SK-N-SH treated with all-trans-retinoic acid at 6 μM for 48 hours (cell line): Measurements from ENCODE around the gene ZNF554.

ENCODE experiments used
- ATAC-seq: fragments of 200-7000 bp; cut with Tn5 transposase; 3 replicates; pipeline ENCODE4 v1.9.1; 2020; ENCODE audit warnings: mild to moderate bottlenecking, moderate library complexity
- ARNTL ChIP-seq: fragments of 450-650 bp; formaldehyde crosslinking; IDR thresholded peaks from 2 replicates; pipeline ENCODE4 v1.5.0; 2020; ENCODE audit warnings: low read depth, mild to moderate bottlenecking, moderate library complexity, borderline replicate concordance
- BACH2 ChIP-seq: fragments of 250-450 bp; sonication (Bioruptor Pico); IDR thresholded peaks from 2 replicates; pipeline ENCODE4 v1.9.0; 2021; ENCODE audit warnings: mild to moderate bottlenecking, borderline replicate concordance
- CREB5 ChIP-seq: fragments of 250-450 bp; sonication (Bioruptor Pico); IDR thresholded peaks from 2 replicates; pipeline ENCODE4 v1.5.1; 2020; ENCODE audit warnings: low read depth, mild to moderate bottlenecking, moderate library complexity
- CSDC2 ChIP-seq: fragments of 250-450 bp; sonication (Bioruptor Pico); IDR thresholded peaks from 2 replicates; pipeline ENCODE4 v1.5.0; 2020; ENCODE audit warnings: mild to moderate bottlenecking, moderate library complexity
- ESRRG ChIP-seq: fragments of 250-450 bp; sonication (Bioruptor Pico); IDR thresholded peaks from 2 replicates; pipeline ENCODE4 v1.6.1; 2021; ENCODE audit warnings: mild to moderate bottlenecking
- GLIS3 ChIP-seq: fragments of 250-450 bp; sonication (Bioruptor Pico); IDR thresholded peaks from 2 replicates; pipeline ENCODE4 v1.5.0; 2020; ENCODE audit warnings: mild to moderate bottlenecking, moderate library complexity
- ISL1 ChIP-seq: fragments of 250-450 bp; sonication (Bioruptor Pico); IDR thresholded peaks from 2 replicates; pipeline ENCODE4 v2.1.2; 2022; ENCODE audit warnings: mild to moderate bottlenecking, moderate library complexity
- OSR1 ChIP-seq: fragments of 250-450 bp; sonication (Bioruptor Pico); IDR thresholded peaks from 2 replicates; pipeline ENCODE4 v1.8.0; 2022; ENCODE audit warnings: moderate library complexity, mild to moderate bottlenecking, inconsistent platforms
- POU6F1 ChIP-seq: fragments of 250-450 bp; sonication (Bioruptor Pico); IDR thresholded peaks from 2 replicates; pipeline ENCODE4 v1.8.0; 2021; ENCODE audit warnings: low read depth, mild to moderate bottlenecking, moderate library complexity, borderline replicate concordance
- RARB ChIP-seq: fragments of 250-450 bp; sonication (Bioruptor Pico); IDR thresholded peaks from 2 replicates; pipeline ENCODE4 v1.8.0; 2021; ENCODE audit warnings: mild to moderate bottlenecking, moderate library complexity
- SNAI2 ChIP-seq: fragments of 250-450 bp; sonication (Bioruptor Pico); IDR thresholded peaks from 2 replicates; pipeline ENCODE4 v1.5.0; 2020; ENCODE audit warnings: mild to moderate bottlenecking, moderate library complexity
- TCF4 ChIP-seq: fragments of 250-450 bp; sonication (Bioruptor Pico); IDR thresholded peaks from 2 replicates; pipeline ENCODE4 v1.8.0; 2021; ENCODE audit warnings: mild to moderate bottlenecking, moderate library complexity, borderline replicate concordance
- TOX ChIP-seq: fragments of 250-450 bp; sonication (Bioruptor Pico); IDR thresholded peaks from 2 replicates; pipeline ENCODE4 v1.8.0; 2021; ENCODE audit warnings: mild to moderate bottlenecking, moderate library complexity, borderline replicate concordance
- ZC3H10 ChIP-seq: fragments of 250-450 bp; sonication (Bioruptor Pico); IDR thresholded peaks from 2 replicates; pipeline ENCODE4 v1.5.1; 2021; ENCODE audit warnings: mild to moderate bottlenecking, moderate library complexity
- ZFP3 ChIP-seq: fragments of 250-450 bp; sonication (Bioruptor Pico); IDR thresholded peaks from 2 replicates; pipeline ENCODE4 v1.5.0; 2020; ENCODE audit warnings: mild to moderate bottlenecking, moderate library complexity
- ZFP30 ChIP-seq: fragments of 450-650 bp; formaldehyde crosslinking; IDR thresholded peaks from 2 replicates; pipeline ENCODE4 v1.5.0; 2022; ENCODE audit warnings: mild to moderate bottlenecking, moderate library complexity
- ZNF565 ChIP-seq: fragments of 450-650 bp; formaldehyde crosslinking; conservative IDR thresholded peaks from 2 replicates; pipeline ENCODE4 v1.5.0; 2020; ENCODE audit warnings: low read depth, mild to moderate bottlenecking, moderate library complexity
- ZNF8 ChIP-seq: fragments of 450-650 bp; formaldehyde crosslinking; IDR thresholded peaks from 2 replicates; pipeline ENCODE4 v1.5.0; 2020; ENCODE audit warnings: mild to moderate bottlenecking, moderate library complexity

The ZNF554 gene

GRCh38 chr19:2782936-2783780 lies 36.5 kb upstream of the ZNF554 start, which contains the start of gene SGTA:
Gene SGTA, minus strand, starts transcription at chr19:2783273. Its CDS starts 14,205 bp downstream, at chr19:2769068.
- peak; percentile 14; the same call in 1 of the 2 replicates for TF ChIP-seq TCF4 (CRISPR knock-in tag)
- TF ChIP-seq CREB5 (CRISPR knock-in tag) = no peak
- TF ChIP-seq, all 23 proteins: peak for 1
- ATAC-seq = peak; percentile 84

GRCh38 chr19:2783781-2784145 lies 35.9 kb upstream of the ZNF554 start:
- ATAC-seq = no peak
- TF ChIP-seq CREB5 (CRISPR knock-in tag) (no peak), ZC3H10 (CRISPR knock-in tag) (no peak), ZNF565 (no peak), BACH2 (CRISPR knock-in tag) (no peak), GLIS3 (CRISPR knock-in tag) (no peak), ARNTL (CRISPR knock-in tag) (no peak), CSDC2 (CRISPR knock-in tag) (no peak), TCF4 (CRISPR knock-in tag) (no peak), RARB (no peak)

GRCh38 chr19:2785244-2785997 lies 34.2 kb upstream of the ZNF554 start, which contains the start of gene THOP1:
Gene THOP1, plus strand, starts transcription at chr19:2785503. Its CDS starts 160 bp downstream, at chr19:2785663.
- no peak for TF ChIP-seq ARNTL (CRISPR knock-in tag)
- TF ChIP-seq SNAI2 = no peak
- TF ChIP-seq ZNF8 (CRISPR knock-in tag) = no peak
- TF ChIP-seq ZNF565 = no peak
- TF ChIP-seq ISL1 (CRISPR knock-in tag) = no peak
- TF ChIP-seq CREB5 (CRISPR knock-in tag) = no peak
- TF ChIP-seq GLIS3 (CRISPR knock-in tag) = no peak
- TF ChIP-seq ESRRG (CRISPR knock-in tag) = no peak
- ATAC-seq = peak; percentile 93

DNA sequence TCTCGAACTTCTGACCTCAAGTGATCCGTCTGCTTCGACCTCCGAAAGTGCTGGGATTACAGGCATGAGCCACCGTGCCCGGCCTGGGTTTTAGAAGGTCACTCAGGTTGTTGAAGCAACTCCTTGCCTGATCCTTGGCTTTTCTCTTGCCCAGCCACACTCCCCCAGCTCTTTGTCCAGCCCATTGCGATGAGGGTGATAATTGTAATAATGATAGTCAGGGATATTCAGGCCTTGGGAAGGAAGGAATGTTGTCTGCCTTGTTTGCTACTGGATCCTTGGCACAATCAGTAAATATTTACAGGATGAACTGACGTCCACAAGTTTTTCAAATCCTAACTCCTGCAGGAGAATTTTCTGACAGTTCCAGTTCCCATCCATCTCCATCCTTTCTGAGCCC lies 32.6 kb upstream of the ZNF554 start:
- TF ChIP-seq TOX (CRISPR knock-in tag) (no peak), ISL1 (CRISPR knock-in tag) (no peak), ZNF8 (CRISPR knock-in tag) (no peak), ZFP3 (CRISPR knock-in tag) (no peak), ZFP30 (CRISPR knock-in tag) (no peak), ZNF565 (no peak), GLIS3 (CRISPR knock-in tag) (no peak), ARNTL (CRISPR knock-in tag) (no peak), OSR1 (CRISPR knock-in tag) (no peak), POU6F1 (CRISPR knock-in tag) (no peak), ZC3H10 (CRISPR knock-in tag) (no peak)
- no peak for ATAC-seq

DNA sequence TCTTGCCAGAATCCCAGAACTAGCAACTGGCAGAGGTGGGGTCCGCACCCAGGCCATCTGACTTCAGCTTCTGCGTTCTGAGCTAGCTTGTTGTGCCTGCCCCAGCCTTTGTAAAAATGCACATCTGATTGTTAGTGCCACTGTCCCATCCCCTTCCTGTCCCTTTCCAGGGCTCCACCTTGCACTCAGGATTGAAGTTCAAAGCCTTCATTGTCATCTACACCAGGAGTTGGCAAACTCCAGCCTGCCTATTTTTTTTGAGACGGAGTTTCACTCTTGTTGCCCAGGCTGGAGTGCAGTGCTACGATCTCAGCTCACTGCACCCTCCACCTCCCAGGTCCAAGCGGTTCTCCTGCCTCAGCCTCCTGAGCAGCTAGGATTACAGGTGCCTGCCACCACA lies 31.4 kb upstream of the ZNF554 start:
- TF ChIP-seq ZNF565 = no peak
- no peak for ATAC-seq
